Tibial nerve (tissue), 3 donors: ENCODE results near the gene MAP3K7.

Source experiments
- POLR2A ChIP-seq, 2 donors: fragments of 450-650 bp; IDR thresholded peaks; one replicate each; pipeline ENCODE4 v1.6.1; 2017; ENCODE audit warnings: antibody characterized with exemption in 2 of 2, mild to moderate bottlenecking in 2 of 2, moderate library complexity in 2 of 2
- TF ChIP-seq, protein P1 (sequence below), 5 experiments: fragments of 200-600 bp in 3 of 5; fragments of 450-650 bp in 2 of 5; sonication (generic) in 3 of 5; IDR thresholded peaks; one replicate each; pipeline ENCODE4 v1.5.1; 2016 to 2019; ENCODE audit warnings: antibody characterized with exemption in 5 of 5, mild to moderate bottlenecking in 3 of 5, moderate library complexity in 2 of 5

DNA sequence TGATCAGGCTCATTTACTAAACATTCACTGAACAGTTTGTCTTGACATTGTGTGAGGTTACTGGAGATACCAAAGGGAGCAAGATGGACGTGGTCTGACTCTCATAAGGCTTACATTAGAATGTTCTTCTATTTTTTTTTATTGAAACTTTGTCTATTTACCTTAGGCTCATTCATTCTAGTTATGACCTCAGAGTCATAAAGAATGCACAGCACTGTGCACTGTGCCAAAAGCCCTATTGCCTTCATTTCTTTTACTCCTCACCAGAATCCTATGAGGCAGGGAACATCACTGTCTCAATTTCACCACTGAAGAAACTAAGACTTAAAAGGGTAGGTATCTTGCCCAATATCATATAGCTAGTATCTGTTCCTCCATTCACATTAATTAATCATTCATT lies 94.5 kb downstream of the MAP3K7 start:
- TF ChIP-seq, protein P1, sequence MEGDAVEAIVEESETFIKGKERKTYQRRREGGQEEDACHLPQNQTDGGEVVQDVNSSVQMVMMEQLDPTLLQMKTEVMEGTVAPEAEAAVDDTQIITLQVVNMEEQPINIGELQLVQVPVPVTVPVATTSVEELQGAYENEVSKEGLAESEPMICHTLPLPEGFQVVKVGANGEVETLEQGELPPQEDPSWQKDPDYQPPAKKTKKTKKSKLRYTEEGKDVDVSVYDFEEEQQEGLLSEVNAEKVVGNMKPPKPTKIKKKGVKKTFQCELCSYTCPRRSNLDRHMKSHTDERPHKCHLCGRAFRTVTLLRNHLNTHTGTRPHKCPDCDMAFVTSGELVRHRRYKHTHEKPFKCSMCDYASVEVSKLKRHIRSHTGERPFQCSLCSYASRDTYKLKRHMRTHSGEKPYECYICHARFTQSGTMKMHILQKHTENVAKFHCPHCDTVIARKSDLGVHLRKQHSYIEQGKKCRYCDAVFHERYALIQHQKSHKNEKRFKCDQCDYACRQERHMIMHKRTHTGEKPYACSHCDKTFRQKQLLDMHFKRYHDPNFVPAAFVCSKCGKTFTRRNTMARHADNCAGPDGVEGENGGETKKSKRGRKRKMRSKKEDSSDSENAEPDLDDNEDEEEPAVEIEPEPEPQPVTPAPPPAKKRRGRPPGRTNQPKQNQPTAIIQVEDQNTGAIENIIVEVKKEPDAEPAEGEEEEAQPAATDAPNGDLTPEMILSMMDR (IDR thresholded peaks at IDR 0.05), result no peak
- no peak for TF ChIP-seq POLR2A (IDR thresholded peaks at IDR 0.05)
